Measurements from ENCODE around the gene DACT3. TPM values are rescaled to one million over a fixed set of nuclear protein-coding genes. Genes with fewer than 3 reads are reported as not detected.
A peak's percentile ranks its signal among the peaks of the same experiment; 100 is the strongest.

Gene DACT3
- total RNA-seq, 1 donor from 2014 or later, result 11.2 TPM

DNA sequence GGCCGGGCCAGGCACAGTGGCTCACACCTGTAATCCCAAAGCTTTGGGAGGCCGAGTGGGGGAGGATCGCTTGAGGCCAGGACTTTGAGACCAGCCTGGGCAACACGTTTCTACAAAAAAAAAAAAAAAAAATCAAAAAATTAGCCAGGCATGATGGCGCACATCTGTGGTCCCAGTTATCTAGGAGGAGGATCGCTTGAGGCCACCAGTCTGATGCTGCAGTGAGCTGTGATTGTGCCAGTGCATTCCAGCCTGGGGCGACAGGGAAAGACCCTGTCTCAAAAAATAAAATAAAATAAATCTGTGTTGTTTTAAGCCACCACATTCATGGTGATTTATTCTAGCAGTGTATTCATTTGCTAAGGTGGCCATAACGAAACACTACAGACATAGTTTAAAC lies 4.1 kb upstream of the DACT3 start:
- Mint-ChIP-seq H3K27ac (ENCODE audit: unreplicated experiment) (no peak overlapping the region), H3K4me1 (ENCODE audit: unreplicated experiment) (peaks cover 11% of the 10 kb centered on the region), H3K27me3 (ENCODE audit: unreplicated experiment) (no peaks in the 10 kb centered on the region), H3K36me3 (ENCODE audit: unreplicated experiment) (no peaks in the 10 kb centered on the region), H3K9me3 (ENCODE audit: unreplicated experiment) (no peaks in the 10 kb centered on the region), H3K4me3 (ENCODE audit: unreplicated experiment) (no peak overlapping the region)
- TF ChIP-seq, protein P1, sequence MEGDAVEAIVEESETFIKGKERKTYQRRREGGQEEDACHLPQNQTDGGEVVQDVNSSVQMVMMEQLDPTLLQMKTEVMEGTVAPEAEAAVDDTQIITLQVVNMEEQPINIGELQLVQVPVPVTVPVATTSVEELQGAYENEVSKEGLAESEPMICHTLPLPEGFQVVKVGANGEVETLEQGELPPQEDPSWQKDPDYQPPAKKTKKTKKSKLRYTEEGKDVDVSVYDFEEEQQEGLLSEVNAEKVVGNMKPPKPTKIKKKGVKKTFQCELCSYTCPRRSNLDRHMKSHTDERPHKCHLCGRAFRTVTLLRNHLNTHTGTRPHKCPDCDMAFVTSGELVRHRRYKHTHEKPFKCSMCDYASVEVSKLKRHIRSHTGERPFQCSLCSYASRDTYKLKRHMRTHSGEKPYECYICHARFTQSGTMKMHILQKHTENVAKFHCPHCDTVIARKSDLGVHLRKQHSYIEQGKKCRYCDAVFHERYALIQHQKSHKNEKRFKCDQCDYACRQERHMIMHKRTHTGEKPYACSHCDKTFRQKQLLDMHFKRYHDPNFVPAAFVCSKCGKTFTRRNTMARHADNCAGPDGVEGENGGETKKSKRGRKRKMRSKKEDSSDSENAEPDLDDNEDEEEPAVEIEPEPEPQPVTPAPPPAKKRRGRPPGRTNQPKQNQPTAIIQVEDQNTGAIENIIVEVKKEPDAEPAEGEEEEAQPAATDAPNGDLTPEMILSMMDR (IDR thresholded peaks at IDR 0.05), result no peak
- DNase-seq (ENCODE audit: extremely low spot score, unreplicated experiment), result no peak

DNA sequence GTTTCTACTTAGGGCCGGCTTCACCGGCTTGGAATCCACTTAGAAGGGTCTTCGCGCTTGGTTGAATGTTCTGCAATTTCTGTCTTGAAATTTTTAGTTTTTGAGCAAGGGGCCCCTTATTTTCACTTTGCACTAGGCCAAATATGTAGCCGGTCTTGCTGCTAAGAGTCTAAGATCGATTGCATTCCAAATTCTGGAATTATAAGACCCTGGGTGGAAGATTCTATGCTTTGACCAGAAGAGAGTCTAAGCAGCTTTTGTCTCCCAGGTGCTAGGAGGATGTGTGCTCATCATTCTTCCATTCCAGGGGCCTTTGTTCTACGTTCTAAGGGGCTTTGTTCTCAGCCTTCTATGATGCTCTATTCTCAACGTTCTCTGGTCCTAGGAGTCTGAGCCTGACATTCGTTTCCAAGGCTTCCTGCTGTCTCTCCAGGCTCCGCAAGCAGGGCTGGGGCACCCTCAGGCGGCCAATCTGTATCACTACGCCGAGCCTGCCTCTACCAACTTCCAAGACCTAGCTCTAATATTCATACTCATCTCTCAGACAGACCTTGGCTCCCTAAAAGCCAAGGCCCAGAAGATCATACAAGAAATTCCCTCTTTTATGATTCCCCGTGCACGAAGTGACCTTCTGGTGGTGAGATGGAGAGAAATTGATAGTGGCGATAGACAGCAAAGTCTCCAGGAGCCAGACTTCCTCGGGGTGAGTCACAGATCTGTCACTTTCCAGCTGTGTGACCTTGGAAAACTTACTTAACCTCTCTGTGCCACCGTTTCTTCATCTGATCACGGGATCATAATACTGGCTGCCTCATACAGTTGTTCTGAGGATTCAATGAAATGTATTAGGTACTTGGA lies 982 bp upstream of the DACT3 start:
- TF ChIP-seq, protein P1 (IDR thresholded peaks at IDR 0.05), result peak; percentile 98
- H3K9me3 Mint-ChIP-seq (ENCODE audit: unreplicated experiment), result no peaks in the 10 kb centered on the region
- peak; percentile 94 for DNase-seq (ENCODE audit: extremely low spot score, unreplicated experiment)
- H3K4me3 Mint-ChIP-seq (ENCODE audit: unreplicated experiment), result peak overlapping the region; percentile 76
- no peaks in the 10 kb centered on the region for H3K27me3 Mint-ChIP-seq (ENCODE audit: unreplicated experiment)
- H3K4me1 Mint-ChIP-seq (ENCODE audit: unreplicated experiment), result peaks cover 18% of the 10 kb centered on the region
- no peaks in the 10 kb centered on the region for H3K36me3 Mint-ChIP-seq (ENCODE audit: unreplicated experiment)
- H3K27ac Mint-ChIP-seq (ENCODE audit: unreplicated experiment), result peak overlapping the region; percentile 92

DNA sequence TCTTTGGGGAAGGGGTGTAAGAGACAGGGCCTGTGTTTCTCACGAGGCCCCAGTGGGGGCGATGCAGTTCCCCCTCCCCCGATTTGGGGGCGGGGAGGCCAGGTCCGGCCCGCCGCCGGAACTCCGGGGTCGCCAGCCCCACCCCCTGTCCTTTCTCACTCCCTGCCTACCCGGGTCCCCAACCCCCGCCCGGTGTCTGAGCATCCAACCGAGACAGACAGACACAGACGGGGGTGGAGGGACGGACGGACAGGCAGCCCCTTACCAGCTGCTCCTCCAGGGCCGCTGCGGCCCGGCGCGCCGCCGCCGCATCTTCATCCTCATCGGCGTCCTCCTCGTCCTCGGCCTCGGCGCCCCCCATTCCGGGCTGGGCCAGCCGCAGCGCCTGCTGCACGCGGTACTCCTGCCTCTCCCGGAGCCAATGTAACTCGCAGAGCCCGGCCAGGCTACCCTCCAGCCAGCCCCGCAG lies 397 bp downstream of the DACT3 start:
- H3K27me3 Mint-ChIP-seq (ENCODE audit: unreplicated experiment), result no peaks in the 10 kb centered on the region
- H3K4me1 Mint-ChIP-seq (ENCODE audit: unreplicated experiment), result peaks cover 18% of the 10 kb centered on the region
- H3K36me3 Mint-ChIP-seq (ENCODE audit: unreplicated experiment), result no peaks in the 10 kb centered on the region
- TF ChIP-seq, protein P1 (IDR thresholded peaks at IDR 0.05), result no peak
- no peak for DNase-seq (ENCODE audit: extremely low spot score, unreplicated experiment)
- H3K4me3 Mint-ChIP-seq (ENCODE audit: unreplicated experiment), result peak overlapping the region; percentile 76
- H3K9me3 Mint-ChIP-seq (ENCODE audit: unreplicated experiment), result no peaks in the 10 kb centered on the region
- no peak overlapping the region for H3K27ac Mint-ChIP-seq (ENCODE audit: unreplicated experiment)

DNA sequence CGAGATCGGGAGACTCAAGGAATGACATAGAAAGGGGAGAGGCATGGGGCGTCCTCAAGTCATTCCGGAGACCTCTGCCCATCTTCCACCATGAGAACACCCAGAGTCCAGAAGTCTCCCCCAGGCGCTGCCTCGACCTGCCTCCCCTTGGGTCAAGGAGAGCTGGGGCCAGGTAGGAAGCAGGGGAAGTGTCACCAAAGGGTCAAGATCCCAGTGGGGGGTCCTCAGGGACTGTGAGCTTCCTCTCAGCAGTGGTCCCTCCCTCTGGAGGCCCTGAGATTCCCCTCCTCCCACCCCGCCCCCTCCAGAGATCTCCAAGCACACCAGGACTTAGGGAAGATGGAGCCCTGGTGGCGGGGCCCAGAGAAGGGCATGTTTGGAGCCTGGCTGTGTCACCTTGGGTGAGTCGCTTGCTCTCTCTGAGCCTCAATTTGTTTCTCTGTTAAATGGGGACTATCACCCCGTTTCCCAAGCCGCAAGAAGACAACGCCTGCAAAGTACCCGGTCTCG lies 919 bp downstream of the DACT3 start:
- H3K36me3 Mint-ChIP-seq (ENCODE audit: unreplicated experiment), result no peaks in the 10 kb centered on the region

More for the DNA sequence above, 919 bp downstream of the DACT3 start:
- peak overlapping the region; percentile 76 for H3K4me3 Mint-ChIP-seq (ENCODE audit: unreplicated experiment)
- H3K4me1 Mint-ChIP-seq (ENCODE audit: unreplicated experiment), result peaks cover 18% of the 10 kb centered on the region
- no peak for DNase-seq (ENCODE audit: extremely low spot score, unreplicated experiment)
- peak overlapping the region; percentile 32 for H3K27ac Mint-ChIP-seq (ENCODE audit: unreplicated experiment)
- TF ChIP-seq, protein P1 (IDR thresholded peaks at IDR 0.05), result no peak
- no peaks in the 10 kb centered on the region for H3K9me3 Mint-ChIP-seq (ENCODE audit: unreplicated experiment)
- no peaks in the 10 kb centered on the region for H3K27me3 Mint-ChIP-seq (ENCODE audit: unreplicated experiment)

All from osteocyte (in vitro differentiated cells).